A549 treated with Mapracorat at 1 μM for 4 hours (cell line): Measurements from ENCODE around the gene TTC34. TPM values are rescaled to one million over a fixed set of nuclear protein-coding genes. Genes with fewer than 3 reads are reported as not detected.

Experiments
- total RNA-seq: library from RNA; stranded (reverse); fragments of 200-300 nt; extraction: Qiagen RNA extraction; gene quantifications from 5 replicates; pipeline ENCODE4 v1.2.3, GENCODE V29; 2022

The TTC34 gene, protein sequence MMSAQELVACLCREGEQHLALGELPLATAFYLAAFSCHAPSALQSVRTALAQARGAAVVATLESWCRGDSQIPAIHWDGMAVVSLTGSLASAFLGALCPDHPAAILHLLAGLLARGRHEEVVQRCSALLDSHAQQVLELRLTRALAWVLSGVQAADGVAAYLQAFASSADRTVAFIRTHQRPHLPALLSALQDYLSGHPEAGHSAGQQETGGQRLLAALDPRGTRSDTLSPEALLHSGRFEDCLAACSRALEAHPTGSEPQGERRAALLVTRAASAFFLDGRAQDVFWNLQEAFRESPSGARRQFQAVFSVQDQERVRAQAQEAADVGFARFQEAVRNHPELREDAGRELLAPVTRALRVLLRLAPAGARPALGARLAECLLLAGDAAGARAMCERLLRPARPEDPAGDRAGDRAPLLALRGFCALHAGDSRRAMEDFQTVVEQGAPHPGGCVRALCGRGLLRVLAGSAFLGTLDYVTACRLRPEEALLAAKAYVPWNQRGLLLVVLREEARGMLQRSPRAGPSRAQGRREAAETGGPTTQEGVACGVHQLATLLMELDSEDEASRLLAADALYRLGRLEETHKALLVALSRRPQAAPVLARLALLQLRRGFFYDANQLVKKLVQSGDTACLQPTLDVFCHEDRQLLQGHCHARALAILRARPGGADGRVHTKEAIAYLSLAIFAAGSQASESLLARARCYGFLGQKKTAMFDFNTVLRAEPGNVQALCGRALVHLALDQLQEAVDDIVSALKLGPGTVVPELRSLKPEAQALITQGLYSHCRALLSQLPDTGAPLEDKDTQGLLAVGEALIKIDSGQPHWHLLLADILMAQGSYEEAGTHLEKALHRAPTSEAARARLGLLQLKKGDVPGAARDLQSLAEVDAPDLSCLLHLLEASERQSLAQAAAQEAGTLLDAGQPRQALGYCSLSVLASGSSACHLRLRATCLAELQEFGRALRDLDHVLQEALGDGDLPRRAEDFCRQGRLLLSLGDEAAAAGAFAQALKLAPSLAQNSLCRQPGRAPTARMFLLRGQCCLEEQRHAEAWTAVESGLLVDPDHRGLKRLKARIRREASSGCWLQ
- total RNA-seq = 0.01 to 0.07 TPM (median 0.05 TPM) in 5 replicates

DNA sequence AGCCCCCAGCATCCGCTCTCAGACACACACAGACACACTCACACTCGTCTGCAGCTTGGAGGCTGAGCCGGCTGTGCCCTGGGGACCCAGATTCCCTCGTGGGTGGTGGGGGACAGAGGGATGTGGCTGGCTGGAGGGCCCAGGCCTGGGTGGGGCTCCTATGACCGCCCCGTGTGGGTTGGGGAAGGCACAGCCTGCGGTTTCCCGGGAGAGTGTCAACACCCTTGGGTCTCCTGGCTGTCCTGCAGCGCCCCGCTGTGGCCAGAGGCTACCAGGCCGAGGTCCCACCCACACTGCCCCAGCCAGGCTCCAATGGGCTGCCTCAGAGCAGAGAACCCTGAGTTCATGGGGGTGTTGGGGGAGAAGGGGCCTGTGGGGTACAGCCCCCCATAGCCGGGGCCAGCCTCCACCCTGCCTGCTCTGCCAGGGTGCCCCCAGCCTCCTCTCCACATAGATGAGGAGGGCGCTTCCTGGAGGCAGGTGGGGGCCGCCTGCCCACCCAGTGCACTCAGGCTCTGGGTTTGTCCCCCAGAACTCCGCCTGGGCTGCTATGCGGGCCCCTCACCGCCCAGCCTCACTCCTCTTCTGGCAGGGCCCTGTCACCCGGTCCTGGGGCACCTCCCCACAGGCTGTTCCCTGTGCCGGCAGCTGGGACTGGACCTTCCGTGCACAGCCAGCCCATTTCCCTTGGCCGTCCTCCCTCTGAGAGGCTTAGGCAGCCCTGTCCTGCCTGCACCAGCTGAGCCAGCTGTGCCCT, at the start of gene TTC34:
Gene TTC34 (minus strand): TSS at position 159 of the 757 bp plus-strand sequence. CDS start 866 bp downstream, outside the sequence.

DNA sequence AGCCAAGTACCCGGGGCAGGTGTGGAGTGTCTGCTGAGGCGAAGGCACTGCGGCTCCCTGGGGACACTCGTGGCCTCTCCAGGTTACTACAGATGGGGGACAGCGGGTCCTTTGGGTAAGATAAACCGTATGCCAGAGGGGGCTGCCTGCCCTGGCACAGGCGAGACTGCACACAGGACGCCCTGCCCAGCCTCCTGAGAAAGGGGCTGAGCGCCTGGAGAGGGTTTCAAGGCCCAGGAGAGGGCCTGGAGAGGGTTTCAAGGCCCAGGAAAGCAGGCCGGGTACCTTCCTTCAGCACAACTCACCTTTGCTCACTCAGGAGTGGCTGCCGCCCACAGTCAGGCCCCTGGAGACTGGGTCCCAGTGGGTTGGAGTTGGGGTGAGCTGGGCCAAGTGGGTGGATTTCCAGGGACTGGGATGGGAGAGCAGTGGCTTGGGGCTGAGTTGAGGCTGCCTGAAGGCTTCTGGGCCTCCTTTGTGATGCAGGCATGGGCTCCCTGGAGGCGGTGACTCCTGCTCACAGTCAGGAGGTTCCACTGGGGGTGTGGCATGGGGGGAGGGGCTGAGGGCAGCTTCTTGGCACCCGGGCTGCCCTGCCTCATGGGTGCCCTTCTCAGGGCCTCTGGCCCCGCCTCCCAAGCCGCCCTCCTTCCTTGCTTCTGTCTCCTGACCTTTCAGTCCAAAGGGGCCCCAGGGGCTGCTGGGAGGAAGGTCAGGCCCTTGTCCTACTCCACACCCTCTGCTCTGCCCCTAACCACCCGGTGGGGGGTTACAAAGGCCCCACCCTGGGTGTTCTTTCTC, 168.7 kb downstream of the TTC34 start, which contains the start of gene MMEL1:
Gene MMEL1 (minus strand): TSS at position 456 of the 801 bp plus-strand sequence. CDS start 3,532 bp downstream, outside the sequence.

DNA sequence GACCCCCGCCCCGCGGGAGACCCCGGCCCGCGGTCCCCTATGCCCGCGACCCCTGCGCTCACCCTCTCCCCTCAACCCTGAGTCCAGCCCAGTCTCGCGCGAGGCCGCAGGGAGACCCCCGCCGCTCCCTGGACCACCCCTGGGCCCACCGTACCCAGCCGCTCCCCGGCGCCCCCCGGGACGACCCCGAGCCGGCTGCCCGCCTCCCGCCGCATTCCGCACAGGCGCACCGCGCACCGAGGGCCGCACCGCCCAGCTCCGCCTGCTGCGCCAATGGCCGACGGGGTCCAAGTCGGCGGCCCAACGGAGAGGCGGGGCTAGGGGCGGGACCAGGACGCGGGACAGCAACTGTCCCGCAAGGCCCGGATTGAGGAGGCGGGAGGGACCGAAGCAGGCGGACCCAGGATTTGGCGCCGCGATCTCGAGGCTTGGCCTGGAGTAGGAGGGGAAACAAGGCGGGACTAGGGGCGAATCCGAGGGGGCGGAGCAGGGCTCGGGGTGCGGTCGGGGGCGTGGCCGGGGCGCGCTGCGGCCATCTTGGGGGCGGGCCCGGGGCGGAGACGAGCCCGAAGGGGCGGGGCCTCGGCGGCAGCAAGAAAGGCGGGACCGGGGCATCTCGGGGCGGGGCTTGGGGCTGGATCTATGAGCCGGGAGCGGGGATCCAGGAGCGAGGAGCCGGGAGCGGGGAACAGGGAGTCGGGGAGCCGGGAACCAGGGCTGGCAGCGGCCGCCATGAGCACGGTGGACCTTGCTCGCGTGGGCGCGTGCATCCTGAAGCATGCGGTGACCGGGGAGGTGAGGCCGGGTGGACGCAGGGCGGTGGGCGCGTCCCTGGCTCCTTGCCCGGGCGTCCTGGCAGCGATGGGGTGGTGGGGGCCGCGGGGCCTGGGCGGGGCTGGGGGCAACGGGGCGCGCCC, 215.1 kb downstream of the TTC34 start, which contains the start of gene PRXL2B:
Gene PRXL2B (plus strand): TSS at position 624 of the 917 bp plus-strand sequence. CDS start 109 bp downstream, at position 733.

Other genes with a start within 250 kb of the TTC34 start
- gene TNFRSF14, start 245.3 kb downstream of the TTC34 start, total RNA-seq = 0.10 to 0.27 TPM (median 0.10 TPM) in 3 of 5 replicates, not detected in the others
- 18.9 to 24.6 TPM (median 23.2 TPM) in 5 replicates for gene PRXL2B, start 214.9 kb downstream of the TTC34 start, total RNA-seq
- gene MMEL1, start 168.7 kb downstream of the TTC34 start, total RNA-seq = not detected in 5 replicates
- gene ACTRT2, start 219.8 kb upstream of the TTC34 start, total RNA-seq = not detected in 5 replicates